DLD1 (cell line): ENCODE measurements around the gene TPSG1.
"Not testable (repeated sequence)": the region's sequence is repeated elsewhere in the genome, so short reads cannot be mapped to it uniquely, and the experiment has no call there.

ENCODE experiments used
- in situ Hi-C: cut with HindIII; loops from 2 replicates; pipeline ENCODE4 v1.10.0; 2017; ENCODE audit warnings: low sequenced_read_pairs

TPSG1 gene

GRCh38 chr16:1198671-1199346, 26.3 kb downstream of the TPSG1 start:
- in situ Hi-C loops: not testable (repeated sequence)

GRCh38 chr16:1198194-1198593, 26.9 kb downstream of the TPSG1 start:
- in situ Hi-C loops: no loop called here

- in situ Hi-C loops: no loop called here
Measured at GRCh38 chr16:1197237-1197866, 27.7 kb downstream of the TPSG1 start.

DNA sequence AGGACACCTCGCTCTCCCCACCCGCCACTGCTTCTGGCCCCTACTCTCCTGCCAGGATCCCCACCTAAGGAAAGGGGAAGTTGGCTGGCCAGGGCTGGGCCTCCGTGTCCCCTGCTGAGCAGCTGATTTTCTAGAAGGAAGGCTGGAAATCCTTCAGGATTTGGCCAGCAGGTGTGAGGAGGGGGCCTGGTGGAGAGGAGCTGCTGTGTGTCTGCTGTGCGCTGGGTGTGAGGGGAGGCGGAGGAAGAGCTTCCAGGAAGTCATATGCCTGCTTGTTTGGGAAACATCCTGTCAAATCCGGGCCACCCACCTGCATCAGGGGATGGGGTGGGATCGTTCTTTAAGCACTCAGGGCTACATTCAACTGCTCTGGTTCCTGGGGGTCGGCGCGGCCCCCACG, 28.6 kb downstream of the TPSG1 start:
- in situ Hi-C loops: no loop called here

DNA sequence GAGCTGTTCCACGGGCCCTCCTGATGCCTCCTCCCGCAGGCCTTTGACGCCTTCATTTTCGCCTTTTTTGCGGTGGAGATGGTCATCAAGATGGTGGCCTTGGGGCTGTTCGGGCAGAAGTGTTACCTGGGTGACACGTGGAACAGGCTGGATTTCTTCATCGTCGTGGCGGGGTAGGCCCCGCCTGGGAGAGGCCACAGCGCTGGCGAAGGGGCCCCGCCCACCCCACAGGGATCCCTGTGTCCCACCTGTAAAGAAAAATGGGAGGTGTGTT, 29.7 kb downstream of the TPSG1 start:
- in situ Hi-C loops: no loop called here

DNA sequence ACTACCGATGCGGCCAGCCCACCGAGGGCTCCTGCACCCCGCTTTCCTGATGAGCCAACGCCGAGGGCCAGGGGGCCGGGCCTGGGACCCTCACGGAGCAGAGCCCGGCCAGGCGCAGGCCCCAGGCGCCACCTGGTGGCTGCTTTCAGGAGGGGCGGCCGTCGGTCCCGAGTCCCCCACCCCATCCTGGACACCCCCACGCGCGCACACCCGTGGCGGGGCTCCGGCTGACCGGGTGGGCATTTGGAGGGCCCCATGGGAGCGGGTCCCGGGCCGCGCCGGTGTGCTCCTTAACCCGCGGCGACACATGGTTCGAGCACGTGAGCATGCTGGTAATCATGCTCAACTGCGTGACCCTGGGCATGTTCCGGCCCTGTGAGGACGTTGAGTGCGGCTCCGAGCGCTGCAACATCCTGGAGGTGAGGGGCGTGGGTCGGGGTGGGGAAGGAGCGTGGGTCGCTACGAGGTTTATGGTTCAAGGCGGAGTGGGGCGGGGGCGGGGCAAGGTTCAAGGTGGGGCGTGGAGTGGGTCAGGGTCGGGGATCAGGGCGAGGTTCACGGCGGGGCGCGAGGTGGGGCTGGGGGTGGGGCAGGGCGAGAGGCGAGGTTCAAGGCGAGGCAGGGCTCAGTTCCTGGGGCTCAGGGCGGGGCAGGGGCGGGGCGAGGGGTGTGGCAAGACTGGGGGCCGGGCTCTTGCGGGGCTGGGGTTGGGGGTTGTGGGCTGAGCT, 30.2 kb downstream of the TPSG1 start:
- in situ Hi-C loops: no loop called here

DNA sequence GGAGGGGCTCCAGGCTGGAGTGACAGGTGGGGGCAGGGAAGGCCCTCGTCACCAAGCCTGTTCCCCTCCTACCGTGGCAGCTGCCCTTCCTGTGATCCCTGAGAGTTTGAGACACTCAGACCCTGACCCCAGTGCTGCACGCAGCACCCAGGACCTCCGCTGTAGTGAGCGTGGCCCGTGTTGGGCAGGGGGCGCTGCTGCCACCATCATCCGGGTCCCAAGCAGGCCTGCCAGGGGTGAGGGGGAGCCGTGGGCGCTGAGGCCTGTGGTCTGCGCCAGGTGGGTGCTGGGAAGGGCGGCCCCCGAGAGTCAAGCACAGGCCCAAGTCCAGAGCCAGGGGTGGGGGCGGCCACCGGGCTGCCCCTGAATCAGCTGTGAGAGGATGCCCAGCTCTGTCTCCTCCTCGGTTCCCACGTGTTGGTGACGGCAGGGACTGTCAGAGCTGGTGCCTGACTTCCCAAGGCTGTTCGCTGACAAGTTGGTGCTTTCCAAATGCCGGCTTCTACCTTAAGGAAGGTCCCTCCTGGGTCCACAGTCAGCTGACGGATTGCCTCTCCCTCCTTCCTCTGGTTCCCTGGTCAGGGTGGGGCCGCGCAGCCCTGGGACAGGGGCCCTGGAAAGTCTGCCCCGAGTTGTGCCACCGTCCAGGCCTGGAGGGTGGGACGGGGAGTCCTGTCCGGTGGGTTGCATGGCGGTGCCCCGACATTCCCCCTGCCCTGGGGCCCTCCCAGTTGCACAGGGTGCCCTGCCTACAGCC, 31.1 kb downstream of the TPSG1 start:
- in situ Hi-C loops: no loop called here

GRCh38 chr16:1193143-1193824, 31.8 kb downstream of the TPSG1 start:
- in situ Hi-C loops: no loop called here

DNA sequence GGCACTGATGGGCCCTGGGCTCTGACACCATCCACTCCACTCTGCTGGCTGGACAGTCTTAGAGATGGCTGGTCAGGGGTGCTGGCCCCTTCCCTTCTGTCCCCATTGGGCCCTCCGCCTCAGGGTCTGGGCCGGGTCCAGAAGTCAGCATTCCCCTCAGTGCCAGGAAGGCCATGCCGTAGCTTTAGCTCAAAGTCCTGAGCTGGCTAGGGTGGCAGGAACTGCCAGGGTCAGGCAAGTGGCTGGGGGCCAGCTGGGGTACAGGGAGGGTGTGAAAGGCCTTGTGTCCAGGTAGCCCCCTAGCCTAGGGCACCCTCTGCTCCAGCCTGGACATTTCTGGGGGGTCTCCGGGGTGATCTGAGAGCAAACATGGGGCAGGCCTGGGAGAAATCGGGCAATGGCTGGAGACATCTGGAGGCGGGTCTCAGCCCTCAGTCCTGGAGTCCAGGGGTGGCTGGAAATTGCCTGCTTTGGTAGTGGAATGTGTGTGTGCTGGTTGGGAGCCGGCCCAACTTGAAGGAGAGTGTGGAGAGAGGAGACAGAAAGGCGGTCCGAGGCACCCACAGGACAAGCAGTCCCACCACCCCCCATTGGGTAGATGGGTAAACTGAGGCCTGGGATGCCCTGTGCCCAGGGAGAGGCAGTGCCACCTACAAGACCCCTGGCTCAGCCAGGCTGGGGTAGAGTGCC, 32.5 kb downstream of the TPSG1 start:
- in situ Hi-C loops: no loop called here

DNA sequence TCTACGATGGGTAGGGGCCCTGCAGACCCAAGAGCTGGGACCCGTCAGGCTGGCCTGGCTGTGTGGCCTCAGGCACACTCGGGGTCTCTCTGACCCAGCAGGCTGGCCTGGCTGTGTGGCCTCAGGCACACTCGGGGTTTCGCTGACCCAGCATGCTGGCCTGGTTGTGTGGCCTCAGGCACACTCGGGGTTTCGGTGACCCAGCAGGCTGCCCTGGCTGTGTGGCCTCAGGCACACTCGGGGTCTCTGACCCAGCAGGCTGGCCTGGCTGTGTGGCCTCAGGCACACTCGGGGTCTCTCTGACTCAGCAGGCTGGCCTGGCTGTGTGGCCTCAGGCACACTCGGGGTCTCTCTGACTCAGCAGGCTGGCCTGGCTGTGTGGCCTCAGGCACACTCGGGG, 34.3 kb downstream of the TPSG1 start:
- in situ Hi-C loops: not testable (repeated sequence)

GRCh38 chr16:1189455-1189854, 35.6 kb downstream of the TPSG1 start:
- in situ Hi-C loops: loop anchor here (10.0 kb wide), 1 partner anchor 75 kb away; no protein-coding TSS in a partner anchor

DNA sequence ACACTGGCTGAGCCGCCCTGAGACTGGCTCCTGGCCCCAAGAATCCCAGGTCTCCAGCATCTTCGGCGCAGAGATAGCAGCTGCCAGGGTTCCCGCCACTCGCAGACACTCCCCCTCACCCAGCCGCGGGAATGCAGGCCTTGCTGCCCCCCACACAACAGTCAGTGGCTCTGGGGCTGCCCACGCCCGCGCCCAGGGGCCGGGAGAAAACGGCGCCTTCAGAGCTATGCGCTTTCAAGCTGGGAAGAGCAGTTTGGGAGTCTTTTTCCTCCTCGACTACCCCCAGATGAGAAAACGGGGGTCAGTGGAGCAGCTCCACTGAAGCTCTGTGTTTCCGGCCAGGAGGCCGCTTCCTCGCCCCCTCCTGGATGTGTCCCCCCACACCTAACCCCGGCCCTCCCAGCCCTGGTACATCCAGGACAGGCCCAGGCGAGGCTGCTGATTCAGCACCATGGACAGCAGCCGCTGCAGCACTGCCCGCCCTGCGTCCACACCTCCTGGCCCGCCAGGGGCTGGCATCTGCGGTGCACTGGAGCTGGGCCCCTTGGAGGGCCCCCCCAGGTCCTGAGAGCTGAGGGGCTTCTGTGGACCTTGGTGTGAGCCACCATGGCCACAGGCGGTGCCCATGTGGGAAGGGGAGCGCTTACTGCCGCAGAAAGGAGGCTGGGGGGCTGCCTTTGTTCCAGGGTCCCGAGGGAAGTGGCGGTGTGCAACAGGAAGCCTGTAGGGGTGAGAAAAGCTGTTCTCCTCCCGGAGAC, 36.5 kb downstream of the TPSG1 start:
- in situ Hi-C loops: loop anchor here (10.0 kb wide), 1 partner anchor 74 kb away; no protein-coding TSS in a partner anchor

DNA sequence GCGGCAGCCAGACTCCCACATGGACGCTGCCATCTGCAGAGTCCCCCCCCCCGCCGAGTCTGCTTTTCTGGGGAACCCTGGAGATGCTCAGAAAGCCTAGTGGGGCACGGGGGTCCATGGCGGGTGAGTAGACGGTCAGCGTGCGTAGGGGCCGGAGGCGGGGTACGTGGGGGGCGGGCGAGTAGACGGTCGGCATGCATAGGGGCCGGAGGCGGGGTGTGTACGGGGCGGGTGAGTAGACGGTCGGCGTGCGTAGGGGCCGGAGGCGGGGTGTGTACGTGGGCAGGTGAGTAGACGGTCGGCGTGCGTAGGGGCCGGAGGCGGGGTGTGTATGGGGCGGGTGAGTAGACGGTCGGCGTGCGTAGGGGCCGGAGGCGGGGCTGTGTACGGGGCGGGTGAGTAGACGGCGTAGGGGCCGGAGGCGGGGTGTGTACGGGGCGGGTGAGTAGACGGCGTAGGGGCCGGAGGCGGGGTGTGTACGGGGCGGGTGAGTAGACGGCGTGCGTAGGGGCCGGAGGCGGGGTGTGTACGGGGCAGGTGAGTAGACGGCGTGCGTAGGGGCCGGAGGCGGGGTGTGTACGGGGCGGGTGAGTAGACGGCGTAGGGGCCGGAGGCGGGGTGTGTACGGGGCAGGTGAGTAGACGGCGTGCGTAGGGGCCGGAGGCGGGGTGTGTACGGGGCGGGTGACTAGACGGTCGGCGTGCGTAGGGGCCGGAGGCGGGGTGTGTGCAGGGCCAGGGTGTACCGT, 39.4 kb downstream of the TPSG1 start:
- in situ Hi-C loops: loop anchor here (10.0 kb wide), 1 partner anchor 71 kb away; no protein-coding TSS in a partner anchor

DNA sequence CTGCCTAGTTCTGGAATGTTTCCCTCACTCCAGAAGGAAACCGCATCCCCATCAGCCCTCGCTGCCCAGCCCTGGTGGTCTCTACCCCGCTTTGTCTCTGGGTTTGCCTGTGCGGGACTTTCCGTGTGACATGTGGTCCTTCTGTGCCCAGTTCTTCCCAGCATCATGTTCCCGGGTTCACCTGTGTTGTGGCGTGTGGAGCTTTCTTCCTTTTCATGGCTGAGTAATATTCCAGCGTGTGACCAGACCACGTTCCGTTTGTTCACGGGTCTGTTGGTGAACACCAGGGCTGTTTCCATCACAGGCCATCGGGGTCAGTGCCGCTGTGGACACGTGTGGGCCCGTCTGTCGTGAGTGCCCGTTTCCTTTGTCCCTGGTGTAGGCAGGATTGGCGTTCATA, 40.1 kb downstream of the TPSG1 start:
- in situ Hi-C loops: loop anchor here (10.0 kb wide), 1 partner anchor 70 kb away; no protein-coding TSS in a partner anchor

DNA sequence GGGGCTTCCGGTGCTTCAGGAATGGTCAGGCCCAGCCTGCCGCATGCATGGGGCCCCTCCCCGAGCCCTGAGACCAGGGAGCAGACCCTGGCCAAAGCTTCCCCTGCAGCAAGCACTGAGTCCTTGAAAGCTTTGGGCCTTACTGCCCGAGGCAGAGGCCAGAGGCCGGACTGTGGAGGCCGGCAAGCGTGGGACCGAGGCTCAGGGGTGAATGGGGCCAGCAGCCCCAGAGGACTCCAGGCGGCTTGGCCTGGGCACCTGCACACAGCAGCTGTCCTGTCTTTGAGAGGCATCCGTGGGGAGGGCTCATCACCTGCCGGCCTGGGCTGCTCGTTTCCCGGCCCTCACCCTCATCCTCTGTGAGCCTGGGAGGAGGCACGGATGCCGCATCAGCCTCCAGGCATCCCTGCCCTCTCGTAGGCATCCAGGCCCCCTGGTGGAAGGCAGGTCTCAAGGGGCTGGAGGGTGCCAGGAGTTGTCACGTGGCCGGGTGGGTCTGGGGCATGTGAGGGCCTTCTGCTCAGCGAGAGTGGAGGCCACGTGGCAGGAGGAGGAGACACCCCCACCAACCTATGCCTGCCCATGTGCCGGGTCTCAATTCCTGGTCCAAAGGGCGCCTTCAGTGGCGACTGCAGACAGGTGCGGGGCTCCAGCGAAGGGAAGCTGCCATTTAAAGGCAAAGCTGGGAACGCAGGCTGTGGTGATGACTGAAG, 40.8 kb downstream of the TPSG1 start:
- in situ Hi-C loops: loop anchor here (10.0 kb wide), 1 partner anchor 70 kb away; no protein-coding TSS in a partner anchor

GRCh38 chr16:1182950-1183907, 41.8 kb downstream of the TPSG1 start:
- in situ Hi-C loops: loop anchor here (10.0 kb wide), 1 partner anchor 68 kb away; no protein-coding TSS in a partner anchor

- in situ Hi-C loops: loop anchor here (10.0 kb wide), 1 partner anchor 67 kb away; no protein-coding TSS in a partner anchor
Measured at GRCh38 chr16:1182316-1182671, 42.8 kb downstream of the TPSG1 start.
